Endothelial cell of umbilical vein (primary cell): ENCODE results near the gene FAM83E. TPM values are rescaled to one million over a fixed set of nuclear protein-coding genes. Genes with fewer than 3 reads are reported as not detected.
A peak's percentile ranks its signal among the peaks of the same experiment; 100 is the strongest.

ENCODE experiments used
- BruUV-seq: library from RNA; stranded (reverse); fragments of 400-500 nt; replicated peaks from 2 replicates; lab custom pipeline; 2021; lab: Mats Ljungman, UMichigan
- CTCF ChIA-PET: fragments of 300-600, 350-600 bp; sonication (Branson Sonifier 250); formaldehyde crosslinking; loops from one replicate; lab custom pipeline; 2021; ENCODE audit warnings: antibody characterized with exemption, inconsistent platforms; lab: Charles Lee
- POLR2A ChIA-PET: fragments of 300-600, 350-600 bp; sonication (Branson Sonifier 250); formaldehyde crosslinking; loops from one replicate; lab custom pipeline; 2021; ENCODE audit warnings: antibody characterized with exemption, inconsistent platforms; lab: Charles Lee
- DNase-seq: peaks from one replicate; pipeline ENCODE4 v3.0.0-alpha.2; 2011; ENCODE audit warnings: low read depth, low spot score
- FAIRE-seq: peaks from 2 replicates; lab custom pipeline; 2011; peaks lifted over from hg19 to GRCh38; lab: Jason Lieb, UNC
- H2AFZ ChIP-seq: 2 replicates; pipeline ENCODE4 v1.6.0; 2012; ENCODE audit warnings: low read depth, low read length, control low read depth, inconsistent platforms
- H3K27ac ChIP-seq: 2 replicates; pipeline ENCODE4 v1.5.1; 2011; ENCODE audit warnings: low read depth, mild to moderate bottlenecking, control low read depth, low read length, moderate library complexity; ENCODE audit not compliant: insufficient read depth
- H3K27me3 ChIP-seq, 2 experiments: 2 replicates each; pipeline versions ENCODE4 v1.6.0 to v1.6.1; 2011; ENCODE audit warnings: low read length in 2 of 2, mixed read lengths in 1 of 2; ENCODE audit not compliant: control insufficient read depth in 2 of 2, insufficient read depth in 2 of 2
- H3K36me3 ChIP-seq, 2 experiments: 2 replicates in 1 of 2; 3 replicates in 1 of 2; pipeline ENCODE4 v1.5.1; 2011; ENCODE audit warnings: low read length in 2 of 2, mild to moderate bottlenecking in 1 of 2, moderate library complexity in 1 of 2; ENCODE audit not compliant: control insufficient read depth in 2 of 2, insufficient read depth in 2 of 2; ENCODE audit errors: extremely low read depth in 1 of 2
- H3K4me1 ChIP-seq: 3 replicates; pipeline ENCODE4 v1.5.1; 2011; ENCODE audit warnings: mild to moderate bottlenecking, low read length; ENCODE audit not compliant: control insufficient read depth, insufficient read depth; ENCODE audit errors: extremely low read depth
- H3K4me2 ChIP-seq: 2 replicates; pipeline ENCODE4 v1.6.1; 2011; ENCODE audit warnings: low read length, control low read depth, mixed read lengths; ENCODE audit not compliant: insufficient read depth
- H3K4me3 ChIP-seq, 3 experiments: fragments of 200-600 bp in 1 of 3; sonication (generic), shearing (Covaris generic) in 1 of 3; replicated peaks in 1 of 3; 2 replicates each; pipeline ENCODE4 v1.5.1; 2011 to 2016; ENCODE audit warnings: control low read depth in 3 of 3, low read length in 3 of 3, mild to moderate bottlenecking in 2 of 3, inconsistent platforms in 1 of 3, low read depth in 1 of 3, moderate library complexity in 1 of 3; ENCODE audit not compliant: insufficient read depth in 1 of 3
- H3K79me2 ChIP-seq: 2 replicates; pipeline ENCODE4 v1.6.0; 2012; ENCODE audit warnings: low read length, inconsistent platforms; ENCODE audit not compliant: control insufficient read depth, insufficient read depth
- H3K9ac ChIP-seq: replicated peaks from 2 replicates; pipeline ENCODE3; 2011; ENCODE audit warnings: low read length, control low read depth; ENCODE audit not compliant: insufficient read depth; ENCODE audit errors: extremely low read depth
- H3K9me1 ChIP-seq: replicated peaks from 3 replicates; pipeline ENCODE4 v1.6.0; 2011; ENCODE audit warnings: mild to moderate bottlenecking, low read length; ENCODE audit not compliant: control insufficient read depth, insufficient read depth; ENCODE audit errors: extremely low read depth
- H3K9me3 ChIP-seq: replicated peaks from 2 replicates; pipeline ENCODE4 v1.5.1; 2012; ENCODE audit warnings: low read length, inconsistent platforms; ENCODE audit not compliant: control insufficient read depth, insufficient read depth
- H4K20me1 ChIP-seq: replicated peaks from 2 replicates; pipeline ENCODE3; 2011; ENCODE audit warnings: mild to moderate bottlenecking, low read length; ENCODE audit not compliant: control insufficient read depth, insufficient read depth; ENCODE audit errors: extremely low read depth
- EZH2 ChIP-seq: IDR thresholded peaks from 2 replicates; pipeline ENCODE4 v1.6.1; 2012; ENCODE audit warnings: borderline replicate concordance, low read depth, mild to moderate bottlenecking, moderate library complexity, low read length, inconsistent platforms; ENCODE audit not compliant: severe bottlenecking
- FOS ChIP-seq: IDR thresholded peaks from 2 replicates; pipeline ENCODE4 v1.6.1; 2011; ENCODE audit warnings: mild to moderate bottlenecking, low read length, moderate library complexity, borderline replicate concordance; ENCODE audit not compliant: insufficient read depth
- GATA2 ChIP-seq: IDR thresholded peaks from 2 replicates; pipeline ENCODE4 v1.7.0; 2011; ENCODE audit warnings: low read depth, mild to moderate bottlenecking, moderate library complexity, mixed read lengths, low read length; ENCODE audit not compliant: insufficient read length, insufficient read depth
- JUN ChIP-seq: IDR thresholded peaks from 2 replicates; pipeline ENCODE4 v1.6.1; 2011; ENCODE audit warnings: borderline replicate concordance, low read depth; ENCODE audit not compliant: insufficient read length, insufficient read depth
- MYC ChIP-seq: IDR thresholded peaks from one replicate; pipeline ENCODE4 v1.6.1; 2011; ENCODE audit warnings: mild to moderate bottlenecking, low read depth, low read length
- POLR2A ChIP-seq: IDR thresholded peaks from 2 replicates; pipeline ENCODE4 v1.6.1; 2012; ENCODE audit warnings: low read depth, mild to moderate bottlenecking, control low read depth, low read length
- POLR2AphosphoS5 ChIP-seq: IDR thresholded peaks from 2 replicates; pipeline ENCODE4 v1.6.1; 2012; ENCODE audit warnings: low read depth, mild to moderate bottlenecking, control low read depth, low read length, moderate library complexity; ENCODE audit not compliant: insufficient read depth
- dilution Hi-C: fragments of 300-500 bp; cut with MboI; formaldehyde crosslinking; loops from one replicate; pipeline ENCODE4 v1.15.0; 2019; ENCODE audit warnings: low sequenced_read_pairs; ENCODE audit not compliant: extremely low pct_ligation_motif_present
- intact Hi-C: fragments of 100-400 bp; cut with micrococcal nuclease; formaldehyde crosslinking; loops from one replicate; pipeline ENCODE4 v1.10.0; 2022
- polyA plus RNA-seq, 4 experiments: library from polyadenylated mRNA; depleted of rRNA in 3 of 4; stranded (reverse) in 3 of 4; unstranded in 1 of 4; fragments of >200 nt; gene quantifications; 2 replicates each; pipeline versions ENCODE4 v1.2.1 to v1.2.3, GENCODE V29; 2011 to 2012; ENCODE audit warnings: missing spikeins in 1 of 4
- total RNA-seq: library from RNA; stranded (reverse); gene quantifications from 2 replicates; pipeline ENCODE4 v1.2.3, GENCODE V29; 2021
- TF ChIP-seq, protein P1 (sequence below), 2 donors: IDR thresholded peaks; 1 replicate in 1 of 2; 2 replicates in 1 of 2; pipeline ENCODE4 v1.5.1; 2011; ENCODE audit warnings: low read length in 2 of 2, mild to moderate bottlenecking in 2 of 2, moderate library complexity in 2 of 2, control low read depth in 1 of 2, inconsistent platforms in 1 of 2, low read depth in 1 of 2; ENCODE audit not compliant: insufficient read depth in 1 of 2; ENCODE audit errors: extremely low read depth in 1 of 2
- TF ChIP-seq, protein P2 (sequence below): IDR thresholded peaks from 2 replicates; pipeline ENCODE4 v1.6.1; 2011; ENCODE audit not compliant: insufficient read depth, insufficient read length

The FAM83E gene
- total and polyA plus RNA-seq, 2 donors (not counting 3 experiments of a cell fraction or from before 2014, with no cell fraction given) = 0.04 to 1.7 TPM

DNA sequence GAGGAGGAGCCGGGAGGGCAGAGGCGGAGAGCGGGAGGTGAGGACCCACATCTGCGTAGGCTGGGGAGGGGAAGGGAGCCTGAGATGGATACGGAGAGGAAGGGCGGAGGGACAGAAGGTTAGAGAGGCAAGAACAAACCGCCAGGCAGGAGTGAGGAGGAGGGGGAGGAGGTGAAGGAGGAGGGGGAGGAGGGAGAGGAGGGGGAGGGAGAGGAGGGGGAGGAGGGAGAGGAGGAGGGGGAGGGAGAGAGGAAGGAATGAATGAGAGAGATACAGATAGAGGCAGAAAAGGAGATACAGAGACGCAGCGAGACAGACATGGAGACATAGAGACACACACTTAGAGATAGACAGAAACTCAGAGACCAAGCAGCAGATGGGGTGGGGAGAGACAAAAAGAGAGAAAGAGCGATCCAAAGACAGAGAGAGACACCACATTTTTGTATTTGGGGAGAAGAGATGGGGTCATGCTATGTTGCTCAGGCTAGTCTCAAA is 31.9 kb upstream of the FAM83E start:
- Histone ChIP-seq H4K20me1 (no peaks in the 10 kb centered on the region), H3K4me1 (peaks cover 9% of the 10 kb centered on the region), H3K9me3 (no peaks in the 10 kb centered on the region), H2AFZ (no peak overlapping the region), H3K4me2 (peak overlapping the region; percentile 72), H3K36me3 (no peaks in the 10 kb centered on the region), H3K4me3 (no peak overlapping the region), H3K9me1 (no peaks in the 10 kb centered on the region), H3K27ac (no peak overlapping the region), H3K79me2 (no peaks in the 10 kb centered on the region), H3K9ac (no peak overlapping the region), H3K27me3 (peaks cover 0 to 2% of the 10 kb centered on the region in 2 experiments)
- FAIRE-seq (peak; percentile 85), DNase-seq (no peak)
- ChIA-PET CTCF (interaction anchor here (1.3 to 2.7 kb wide), 15 partner anchors 9 to 198 kb away, joined by 3 to 41 read pairs (median 12); partner anchors contain the start of genes HSD17B14 and NTN5), POLR2A (no interaction called here)
- BruUV-seq = no TSS peak
- dilution Hi-C loops (no loop called here), intact Hi-C loops (loop anchor here (1.0 to 2.0 kb wide), 7 partner anchors 8 to 196 kb away; no protein-coding TSS in a partner anchor)
- TF ChIP-seq POLR2AphosphoS5 (no peak), GATA2 (no peak), MYC (no peak), POLR2A (no peak), FOS (no peak), JUN (no peak), EZH2 (no peak)
- TF ChIP-seq, protein P1, sequence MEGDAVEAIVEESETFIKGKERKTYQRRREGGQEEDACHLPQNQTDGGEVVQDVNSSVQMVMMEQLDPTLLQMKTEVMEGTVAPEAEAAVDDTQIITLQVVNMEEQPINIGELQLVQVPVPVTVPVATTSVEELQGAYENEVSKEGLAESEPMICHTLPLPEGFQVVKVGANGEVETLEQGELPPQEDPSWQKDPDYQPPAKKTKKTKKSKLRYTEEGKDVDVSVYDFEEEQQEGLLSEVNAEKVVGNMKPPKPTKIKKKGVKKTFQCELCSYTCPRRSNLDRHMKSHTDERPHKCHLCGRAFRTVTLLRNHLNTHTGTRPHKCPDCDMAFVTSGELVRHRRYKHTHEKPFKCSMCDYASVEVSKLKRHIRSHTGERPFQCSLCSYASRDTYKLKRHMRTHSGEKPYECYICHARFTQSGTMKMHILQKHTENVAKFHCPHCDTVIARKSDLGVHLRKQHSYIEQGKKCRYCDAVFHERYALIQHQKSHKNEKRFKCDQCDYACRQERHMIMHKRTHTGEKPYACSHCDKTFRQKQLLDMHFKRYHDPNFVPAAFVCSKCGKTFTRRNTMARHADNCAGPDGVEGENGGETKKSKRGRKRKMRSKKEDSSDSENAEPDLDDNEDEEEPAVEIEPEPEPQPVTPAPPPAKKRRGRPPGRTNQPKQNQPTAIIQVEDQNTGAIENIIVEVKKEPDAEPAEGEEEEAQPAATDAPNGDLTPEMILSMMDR (IDR thresholded peaks at IDR 0.05; ENCODE audit: extremely low read depth in 1 of 2, insufficient read depth in 1 of 2, low read depth in 1 of 2, low read length in 2 of 2) = no peak
- TF ChIP-seq, protein P2, sequence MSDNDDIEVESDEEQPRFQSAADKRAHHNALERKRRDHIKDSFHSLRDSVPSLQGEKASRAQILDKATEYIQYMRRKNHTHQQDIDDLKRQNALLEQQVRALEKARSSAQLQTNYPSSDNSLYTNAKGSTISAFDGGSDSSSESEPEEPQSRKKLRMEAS = no peak
